GM19025 (cell line): ENCODE data around the gene ALMS1.
A peak's percentile ranks its signal among the peaks of the same experiment; 100 is the strongest.
"Not testable (repeated sequence)": the region's sequence is repeated elsewhere in the genome, so short reads cannot be mapped to it uniquely, and the experiment has no call there.

Experiments
- ATAC-seq: cut with Tn5 transposase; IDR thresholded peaks from one replicate; pipeline ENCODE4 v1.9.1; 2021; ENCODE audit warnings: mild to moderate bottlenecking, low read depth, moderate library complexity; ENCODE audit not compliant: unreplicated experiment

Gene ALMS1

GRCh38 chr2:73503992-73504570 lies 118.4 kb downstream of the ALMS1 start:
- no peak for ATAC-seq

GRCh38 chr2:73504850-73505249 lies 119.2 kb downstream of the ALMS1 start:
- not testable (repeated sequence) for ATAC-seq

- not testable (repeated sequence) for ATAC-seq
Measured at GRCh38 chr2:73510470-73510869, 124.8 kb downstream of the ALMS1 start.

- ATAC-seq = no peak
Measured at GRCh38 chr2:73516033-73516432, 130.4 kb downstream of the ALMS1 start.

- no peak for ATAC-seq
Measured at GRCh38 chr2:73528688-73529087, 143.1 kb downstream of the ALMS1 start.

GRCh38 chr2:73530773-73531172 lies 145.1 kb downstream of the ALMS1 start:
- not testable (repeated sequence) for ATAC-seq

- no peak for ATAC-seq
Measured at GRCh38 chr2:73532381-73532780, 146.7 kb downstream of the ALMS1 start.

GRCh38 chr2:73536133-73536840 lies 150.7 kb downstream of the ALMS1 start:
- no peak for ATAC-seq

- ATAC-seq = not testable (repeated sequence)
Measured at GRCh38 chr2:73560875-73561274, 175.2 kb downstream of the ALMS1 start.

- ATAC-seq = no peak
Measured at GRCh38 chr2:73561422-73561821, 175.8 kb downstream of the ALMS1 start.

- ATAC-seq = no peak
Measured at GRCh38 chr2:73564986-73565385, 179.3 kb downstream of the ALMS1 start.

- no peak for ATAC-seq
Measured at GRCh38 chr2:73566288-73566878, 180.7 kb downstream of the ALMS1 start.

GRCh38 chr2:73575261-73575660 lies 189.6 kb downstream of the ALMS1 start:
- ATAC-seq = no peak

GRCh38 chr2:73582364-73582763 lies 196.7 kb downstream of the ALMS1 start:
- ATAC-seq = no peak

GRCh38 chr2:73588177-73588576 lies 202.5 kb downstream of the ALMS1 start:
- ATAC-seq = no peak

GRCh38 chr2:73593680-73594079 lies 208.0 kb downstream of the ALMS1 start:
- no peak for ATAC-seq

- ATAC-seq = no peak
Measured at GRCh38 chr2:73594251-73594650, 208.6 kb downstream of the ALMS1 start.

- no peak for ATAC-seq
Measured at GRCh38 chr2:73601780-73602179, 216.1 kb downstream of the ALMS1 start.

GRCh38 chr2:73603099-73603588 lies 217.5 kb downstream of the ALMS1 start:
- peak; percentile 80 for ATAC-seq

- not testable (repeated sequence) for ATAC-seq
Measured at GRCh38 chr2:73604589-73604988, 219.0 kb downstream of the ALMS1 start.

- no peak for ATAC-seq
Measured at GRCh38 chr2:73610111-73610510, 224.5 kb downstream of the ALMS1 start.

- no peak for ATAC-seq
Measured at GRCh38 chr2:73611193-73611592, 225.6 kb downstream of the ALMS1 start.
